SK-N-DZ (cell line): ENCODE data around the gene ATG16L2.
"Not testable (repeated sequence)": the region's sequence is repeated elsewhere in the genome, so short reads cannot be mapped to it uniquely, and the experiment has no call there.

Experiments
- DNase-seq: peaks from one replicate; pipeline ENCODE4 v3.0.0-alpha.2; 2015; ENCODE audit warnings: low spot score

The ATG16L2 gene

DNA sequence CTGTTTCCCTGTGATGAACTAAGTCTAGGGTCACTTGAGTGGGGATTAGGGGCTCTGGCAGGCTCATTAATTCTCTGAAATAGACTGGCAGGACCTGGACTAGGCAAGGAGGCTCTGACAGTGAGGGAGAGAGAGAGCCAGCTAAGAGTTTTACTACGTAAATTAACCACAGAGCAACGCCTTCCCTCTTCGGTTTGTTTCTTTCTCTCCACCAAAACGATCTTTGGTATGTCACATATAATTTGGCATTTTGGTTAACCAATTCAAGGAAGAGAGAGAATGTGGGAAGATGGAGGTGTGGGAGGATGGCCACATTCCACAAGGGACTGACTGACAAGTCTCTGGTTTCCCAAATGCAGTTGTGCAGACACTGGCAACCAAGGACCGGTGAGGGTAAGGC lies 27.9 kb downstream of the ATG16L2 start:
- DNase-seq: no peak

DNA sequence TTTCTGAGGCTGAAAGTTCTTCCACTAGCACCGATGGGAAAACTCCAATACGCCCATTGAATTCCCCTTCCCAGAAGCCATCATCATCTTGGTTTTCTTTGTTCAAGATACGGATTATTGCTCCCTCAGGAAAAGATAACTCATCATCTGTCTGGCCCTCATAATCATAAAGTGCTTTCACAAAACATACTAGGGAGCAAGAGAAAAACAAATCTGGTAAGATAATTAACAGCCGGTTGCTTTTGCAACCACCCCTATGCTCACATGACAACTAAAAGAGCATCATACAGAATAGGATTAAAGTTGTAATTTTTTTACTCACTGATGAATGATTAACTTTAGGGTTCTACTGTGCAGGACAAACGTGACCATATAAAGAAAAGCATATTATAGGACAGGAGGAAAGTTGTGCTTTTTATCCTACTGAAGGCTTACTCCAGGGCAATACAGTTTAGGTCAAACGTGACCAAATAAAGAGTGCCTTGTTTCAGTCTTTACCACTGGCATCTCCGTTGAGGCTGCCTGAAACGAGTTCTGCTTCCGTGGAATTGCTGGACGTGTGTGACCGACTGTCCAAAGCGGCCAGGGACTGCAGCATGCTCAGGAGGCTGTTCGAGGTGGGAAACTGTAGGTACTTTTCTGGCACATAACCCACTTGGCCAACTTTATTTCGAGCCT lies 28.6 kb downstream of the ATG16L2 start:
- DNase-seq: no peak

DNA sequence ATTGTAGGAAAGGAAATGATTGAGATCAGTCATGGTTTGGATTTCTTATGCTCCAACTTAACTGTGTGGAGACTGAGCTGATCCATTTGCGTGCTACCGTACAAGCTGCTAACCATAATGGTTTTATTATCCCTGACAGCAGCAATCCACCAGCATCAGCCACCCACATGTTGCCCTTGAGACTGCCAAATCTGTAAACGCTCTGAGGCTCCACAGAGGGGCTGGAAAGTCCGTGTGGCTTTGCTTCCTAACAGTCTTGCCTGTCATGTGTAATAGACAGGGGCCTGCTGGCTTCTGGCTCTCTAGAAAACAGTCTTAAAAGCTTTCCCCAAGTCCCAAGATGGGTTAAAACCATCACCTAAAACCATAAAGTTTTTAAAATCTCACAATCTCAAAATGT lies 30.1 kb downstream of the ATG16L2 start:
- DNase-seq: no peak

DNA sequence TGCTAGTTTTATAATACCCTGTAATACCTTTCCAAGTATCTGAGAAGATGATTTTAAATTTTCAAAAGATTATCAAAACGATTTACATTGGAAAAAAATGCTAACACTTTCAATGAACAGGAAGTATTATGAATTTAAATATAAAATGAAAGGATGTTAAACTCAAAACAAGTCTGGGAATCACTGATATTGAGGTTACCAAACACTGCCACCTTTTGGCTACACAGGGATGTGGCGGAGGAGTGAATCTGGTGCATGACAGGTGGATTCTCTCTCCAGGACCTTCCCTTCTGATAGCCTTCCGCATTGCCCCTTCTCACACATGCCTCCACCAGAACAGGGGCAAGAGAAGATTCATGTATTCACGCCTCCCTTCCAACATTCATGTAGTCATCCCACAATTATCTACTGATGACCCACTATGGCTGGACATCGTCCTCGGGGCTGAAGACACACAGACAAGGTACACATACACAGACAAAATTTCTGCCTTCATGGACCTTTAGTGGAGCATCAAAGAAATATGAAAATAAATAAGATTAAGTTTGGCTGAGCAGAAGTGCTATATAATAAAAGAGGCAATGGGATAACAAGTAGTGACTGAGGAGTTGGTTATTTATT lies 34.7 kb downstream of the ATG16L2 start:
- DNase-seq: no peak

DNA sequence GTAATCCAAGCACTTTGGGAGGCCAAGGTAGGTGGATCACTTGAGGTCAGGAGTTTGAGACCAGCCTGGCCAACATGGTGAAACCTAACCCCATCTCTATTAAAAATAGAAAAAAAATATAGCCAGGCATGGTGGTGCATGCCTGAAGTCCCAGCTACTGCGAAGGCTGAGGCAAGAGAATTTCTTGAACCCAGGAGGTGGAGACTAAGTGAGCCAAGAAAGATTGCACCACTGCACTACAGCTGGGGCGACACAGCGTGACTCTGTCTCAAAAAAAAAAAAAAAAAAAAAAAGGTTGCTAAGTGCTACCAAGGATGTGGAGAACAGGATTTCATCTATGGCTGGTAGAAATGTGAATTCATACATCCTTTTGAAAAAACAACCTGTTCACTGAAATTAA lies 36.6 kb downstream of the ATG16L2 start:
- no peak for DNase-seq

DNA sequence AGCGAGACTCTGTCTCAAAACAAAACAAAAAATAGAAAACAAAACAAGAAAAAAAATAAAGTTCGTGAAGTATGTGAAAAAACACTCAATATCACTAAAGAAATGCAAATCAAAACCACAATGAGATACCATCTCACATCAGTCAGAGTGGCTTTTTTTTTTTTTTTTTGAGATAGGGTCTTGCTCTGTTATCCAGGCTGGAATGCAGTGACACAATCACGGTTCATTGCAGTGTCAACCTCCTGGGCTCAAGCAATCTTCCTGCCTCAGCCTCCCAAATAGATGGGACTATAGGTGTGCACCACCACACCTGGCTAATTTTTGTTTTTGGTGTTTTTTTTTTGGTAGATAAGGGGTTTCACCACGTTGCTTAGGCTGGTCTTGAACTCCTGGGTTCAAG lies 37.5 kb downstream of the ATG16L2 start:
- no peak for DNase-seq

DNA sequence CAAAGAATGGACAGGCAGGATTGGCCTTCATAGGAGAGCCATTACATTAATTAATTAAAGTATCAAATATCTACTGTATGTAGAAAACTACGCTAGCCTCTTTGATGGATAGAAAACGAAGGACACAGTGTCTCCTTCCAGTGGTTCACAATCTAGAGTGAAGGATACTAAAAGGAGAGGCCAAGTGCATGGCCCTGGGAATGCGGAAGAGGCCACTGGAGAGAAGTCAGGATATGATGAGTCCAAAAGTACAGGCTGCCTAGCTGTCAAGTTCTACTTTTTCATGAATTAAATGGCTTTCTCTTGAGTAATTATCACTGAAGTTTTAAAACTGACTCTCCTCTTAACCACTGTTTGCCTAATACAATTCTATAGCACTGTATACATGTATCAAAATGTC lies 41.9 kb downstream of the ATG16L2 start:
- no peak for DNase-seq

DNA sequence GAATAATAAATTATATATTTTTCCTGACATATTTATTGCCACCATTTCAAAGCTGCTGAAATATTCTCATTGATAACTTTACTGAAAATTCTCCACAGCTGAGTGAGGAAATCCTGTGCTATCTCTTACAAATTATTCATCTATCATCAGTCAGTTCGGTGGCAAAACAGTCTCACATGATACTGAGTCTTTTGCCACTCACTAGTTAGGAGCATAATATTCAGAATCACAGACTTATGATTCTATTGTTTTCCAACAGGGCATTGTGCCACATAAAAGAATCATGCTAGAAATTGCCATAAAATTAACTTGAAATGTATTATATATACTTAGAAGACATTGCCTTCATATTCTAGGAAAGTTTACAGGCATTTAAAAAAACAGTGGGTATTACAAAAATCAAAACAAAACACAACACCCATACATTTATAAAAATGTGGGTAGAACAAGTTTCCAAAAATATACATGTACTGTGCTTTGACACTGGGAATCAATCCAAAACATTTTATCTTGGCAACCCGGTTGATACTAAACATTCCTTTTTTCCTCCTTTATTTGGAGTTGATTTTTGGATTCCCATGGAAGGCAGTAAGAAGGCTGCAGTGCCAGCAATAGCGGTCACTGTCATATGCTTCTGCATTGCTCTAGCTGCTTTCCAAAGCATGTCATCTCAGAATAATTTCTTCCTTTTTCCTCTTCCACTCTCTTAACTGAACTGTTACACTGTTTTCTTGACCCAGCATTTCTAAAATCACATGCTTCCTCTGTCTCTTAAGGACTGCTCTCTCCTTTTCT lies 42.5 kb downstream of the ATG16L2 start:
- DNase-seq: no peak

DNA sequence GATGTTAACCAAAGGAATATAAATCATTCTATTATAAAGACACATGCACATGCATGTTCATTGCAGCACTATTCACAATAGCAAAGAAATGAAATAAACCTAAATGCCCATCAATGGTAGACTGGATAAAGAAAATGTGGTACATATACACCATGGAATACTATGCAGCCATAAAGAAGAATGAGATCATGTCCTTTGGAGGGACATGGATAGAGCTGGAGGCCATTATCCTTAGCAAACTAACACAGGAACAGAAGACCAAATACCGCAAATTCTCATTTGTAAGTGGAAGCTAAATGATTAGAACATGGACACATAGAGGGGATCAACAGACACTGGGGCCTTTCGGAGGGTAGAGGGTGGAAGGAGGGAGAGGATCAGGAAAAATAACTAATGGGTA lies 44.1 kb downstream of the ATG16L2 start:
- not testable (repeated sequence) for DNase-seq

DNA sequence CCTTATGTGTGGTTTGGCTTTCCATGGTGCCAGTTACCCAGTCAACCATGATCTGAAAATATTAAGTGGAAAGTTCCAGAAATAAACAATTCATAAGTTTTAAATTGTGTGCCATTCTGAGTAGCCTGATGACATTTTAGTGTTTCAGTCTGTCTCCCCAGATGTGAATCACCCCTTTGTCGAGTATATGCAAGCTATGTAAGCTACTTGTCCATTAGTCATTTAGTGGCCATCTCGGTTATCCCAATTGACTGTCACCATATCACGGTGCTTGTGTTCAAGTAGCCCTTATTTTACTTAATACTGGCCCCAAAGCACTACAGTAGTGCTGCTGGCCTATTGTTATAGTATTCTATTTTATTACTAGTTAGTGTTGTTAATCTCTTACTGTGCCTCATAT lies 44.9 kb downstream of the ATG16L2 start:
- DNase-seq: no peak

DNA sequence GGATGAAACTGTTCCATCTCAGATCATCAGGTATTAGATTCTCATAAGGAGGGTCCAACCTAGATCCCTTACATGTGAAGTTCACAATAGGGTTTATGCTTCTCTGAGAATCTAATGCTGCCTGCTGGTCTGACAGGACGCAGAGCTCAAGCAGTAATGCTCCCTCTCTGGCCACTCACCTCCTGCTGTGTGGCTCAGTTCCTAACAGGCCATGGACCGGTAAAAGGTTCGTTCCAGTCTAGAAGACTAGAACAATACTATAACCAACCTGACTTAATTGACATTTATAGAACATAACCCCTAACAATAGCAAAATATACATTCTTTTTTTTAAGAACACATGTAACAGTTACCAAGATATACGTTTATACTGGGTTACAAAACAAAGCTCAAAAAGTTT lies 45.8 kb downstream of the ATG16L2 start:
- DNase-seq: no peak

DNA sequence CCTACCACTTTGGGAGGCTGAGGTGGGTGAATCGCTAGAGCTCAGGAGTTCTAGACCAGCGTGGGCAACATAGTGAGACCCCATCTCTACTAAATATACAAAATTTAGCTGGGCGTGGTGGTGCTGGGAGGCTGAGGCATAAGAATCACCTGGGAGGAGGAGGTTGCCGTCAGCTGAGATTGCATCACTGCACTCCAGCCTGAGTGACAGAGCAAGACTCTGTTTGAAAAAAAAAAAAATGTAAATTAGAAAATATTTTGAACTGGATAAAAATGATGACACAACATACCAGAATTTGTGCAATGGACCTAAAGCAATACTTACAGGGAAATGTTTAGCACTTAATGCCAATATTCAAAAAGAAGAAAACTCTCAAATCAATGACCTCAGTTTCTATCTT lies 46.4 kb downstream of the ATG16L2 start:
- no peak for DNase-seq

DNA sequence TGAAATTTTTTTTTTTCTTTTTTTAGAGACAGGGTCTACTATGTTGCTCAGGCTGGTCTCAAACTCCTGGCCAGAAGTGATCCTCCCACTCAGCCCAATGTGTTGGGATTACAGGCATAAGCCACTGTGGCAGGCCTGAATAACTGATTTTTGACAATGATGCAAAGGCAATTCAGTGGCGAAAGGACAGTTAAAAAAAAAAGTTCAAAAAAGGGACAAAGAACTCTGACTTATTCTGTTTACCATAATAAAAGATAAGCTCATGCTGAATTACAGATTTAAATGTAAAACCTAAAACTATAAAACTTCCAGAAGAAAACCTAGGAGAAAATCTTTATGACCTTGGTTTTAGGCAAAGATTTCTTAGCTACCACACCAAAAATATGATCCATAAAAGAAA lies 48.9 kb downstream of the ATG16L2 start:
- DNase-seq: no peak

DNA sequence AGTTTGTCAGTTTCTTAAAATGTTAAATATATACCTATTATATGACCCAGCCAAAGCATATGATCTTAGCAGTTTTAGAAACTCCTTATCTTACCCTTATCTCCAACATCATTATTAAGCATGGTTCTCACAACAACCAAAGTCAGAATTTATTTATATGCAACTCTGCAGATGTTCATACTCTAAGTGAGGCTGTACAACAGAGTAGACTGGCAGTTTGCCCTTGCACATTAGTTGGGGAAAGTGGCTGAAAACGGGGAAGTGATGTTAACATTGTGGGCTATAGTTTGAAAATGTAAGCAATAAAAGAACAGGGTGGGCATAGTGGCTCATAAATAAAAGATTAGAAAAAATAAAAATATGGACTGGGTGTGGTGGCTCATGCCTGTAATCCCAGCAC lies 49.7 kb downstream of the ATG16L2 start:
- no peak for DNase-seq

DNA sequence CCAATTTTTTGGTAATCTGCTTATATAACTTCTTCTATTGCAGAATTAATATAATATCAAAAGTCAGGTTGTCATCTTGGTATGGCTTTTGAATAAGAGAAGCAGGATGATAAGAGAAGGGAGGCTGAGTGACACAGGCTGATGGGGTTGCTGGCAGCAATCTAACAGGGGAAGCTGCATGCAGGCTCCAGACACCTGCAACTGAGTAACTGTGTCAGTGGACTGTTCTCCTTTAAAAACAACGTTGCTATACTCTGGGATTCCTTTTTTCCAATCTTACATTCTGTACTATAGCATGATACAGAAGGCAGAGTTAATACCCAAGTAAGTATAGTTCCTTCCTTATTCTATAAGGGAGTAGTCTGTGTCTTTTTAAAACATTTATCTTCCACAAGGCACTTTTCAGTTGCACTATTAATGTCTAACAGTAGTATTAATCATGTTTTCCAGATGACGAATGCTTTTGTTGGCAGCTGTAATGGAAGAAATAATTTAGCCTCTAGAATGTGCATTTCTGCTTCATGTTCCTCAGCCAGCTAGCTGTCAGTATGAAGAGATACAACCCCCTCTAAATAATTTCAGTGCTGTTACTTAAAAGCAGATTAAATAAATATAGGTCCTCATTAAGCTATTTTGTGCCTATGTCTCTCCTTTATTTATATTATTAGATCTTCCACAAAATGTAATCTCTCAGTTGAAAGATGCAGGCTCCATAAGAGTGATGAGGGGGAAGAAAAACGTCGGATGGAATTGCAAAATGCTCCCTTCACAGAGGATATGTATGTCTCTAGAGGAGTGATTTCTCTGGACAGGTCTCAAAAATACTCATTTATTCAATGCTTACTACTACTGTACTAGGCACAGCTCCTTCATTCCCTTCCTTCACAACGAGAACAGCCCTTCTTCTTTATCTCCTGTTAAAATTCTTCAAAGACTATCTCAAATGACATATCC lies 50.8 kb downstream of the ATG16L2 start:
- no peak for DNase-seq

DNA sequence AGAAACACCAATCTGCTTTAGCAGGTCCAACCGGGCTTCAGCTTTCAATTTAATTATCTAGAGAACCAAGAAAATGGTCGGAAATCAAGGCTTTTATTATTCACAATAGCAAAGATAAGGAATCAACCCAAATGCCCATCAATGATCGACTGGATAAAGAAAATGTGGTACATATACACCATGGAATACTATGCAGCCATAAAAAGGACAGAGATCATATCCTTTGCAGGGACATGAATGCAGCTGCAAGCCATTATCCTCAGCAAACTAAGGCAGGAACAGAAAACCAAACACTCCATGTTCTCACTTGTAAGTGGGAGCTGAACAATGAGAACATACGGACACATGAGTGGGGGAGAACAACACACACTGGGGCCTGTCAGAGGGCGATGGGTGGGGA lies 53.8 kb downstream of the ATG16L2 start:
- DNase-seq: no peak

DNA sequence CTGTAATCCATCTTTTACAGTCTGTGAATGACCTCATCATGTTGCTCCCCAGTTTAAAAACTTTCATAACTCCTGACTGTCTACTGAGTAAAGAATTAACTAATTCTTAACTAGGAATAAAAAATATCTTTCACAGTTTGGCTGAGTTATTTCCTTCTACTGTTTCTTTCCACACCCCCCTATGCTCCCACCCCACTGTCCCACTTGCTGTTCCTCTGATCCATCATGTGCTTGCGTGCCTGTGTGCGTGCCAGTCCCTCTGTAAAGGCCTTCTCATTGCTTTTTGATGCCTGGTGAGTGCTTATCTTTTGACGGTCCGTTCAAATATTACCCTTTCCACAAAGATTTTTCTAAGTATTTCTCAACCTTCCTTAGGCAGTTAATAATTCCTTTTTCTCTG lies 55.6 kb downstream of the ATG16L2 start:
- no peak for DNase-seq

DNA sequence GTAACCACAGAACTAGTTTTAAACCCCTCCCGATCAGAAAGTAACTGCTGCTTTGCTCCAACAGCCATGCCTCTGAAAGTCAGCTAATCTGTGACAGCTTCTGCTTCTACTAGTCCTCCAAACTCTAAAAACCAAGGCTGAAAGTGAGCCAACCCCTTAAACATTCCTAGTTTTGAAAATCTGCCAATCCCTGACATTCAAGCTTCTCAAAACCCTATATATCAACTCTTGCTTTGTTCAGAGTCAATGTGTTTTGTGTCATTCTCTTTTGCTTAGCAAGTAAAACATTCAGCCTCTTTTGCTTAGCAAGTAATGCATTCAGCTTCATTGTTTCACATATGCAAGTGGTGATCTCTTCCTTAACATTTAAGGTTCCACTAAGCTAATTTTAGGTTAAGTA lies 56.9 kb downstream of the ATG16L2 start:
- no peak for DNase-seq

DNA sequence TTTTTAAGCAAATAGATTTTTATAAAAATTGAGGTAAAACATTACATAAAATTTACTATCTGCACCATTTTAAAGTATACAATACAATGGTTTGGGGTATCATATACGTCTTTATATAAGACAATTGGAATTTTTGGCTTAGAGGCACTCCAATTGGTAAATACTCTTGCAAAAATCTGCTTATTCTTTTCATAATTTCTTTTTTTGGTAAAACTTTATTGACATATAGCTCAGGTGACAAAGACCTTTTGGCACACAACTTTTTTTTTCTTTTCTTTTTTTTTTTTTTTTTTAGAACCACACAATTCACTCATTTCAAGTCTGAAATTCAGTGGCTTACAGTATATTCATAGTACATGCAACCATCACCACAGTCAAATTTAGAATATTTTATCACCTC lies 57.8 kb downstream of the ATG16L2 start:
- no peak for DNase-seq

DNA sequence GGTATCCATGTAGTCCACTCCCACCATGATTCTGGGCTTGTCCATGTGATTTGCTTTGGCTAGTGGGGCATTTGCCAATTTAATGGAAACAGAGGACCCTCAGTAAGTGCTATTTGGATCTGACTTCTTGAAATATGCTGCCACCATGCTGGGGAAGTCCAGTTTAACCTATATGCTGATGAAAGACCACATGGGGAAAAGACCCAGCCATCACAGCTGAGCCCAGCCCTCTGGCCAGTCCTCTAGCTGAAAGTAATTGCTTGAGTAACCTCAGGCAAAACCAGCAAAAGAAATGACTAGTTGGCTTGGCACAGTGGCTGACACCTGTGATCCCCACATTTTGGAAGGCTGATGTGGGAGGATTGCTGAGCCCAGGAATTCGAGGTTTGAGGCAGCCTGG lies 61.5 kb downstream of the ATG16L2 start:
- no peak for DNase-seq

DNA sequence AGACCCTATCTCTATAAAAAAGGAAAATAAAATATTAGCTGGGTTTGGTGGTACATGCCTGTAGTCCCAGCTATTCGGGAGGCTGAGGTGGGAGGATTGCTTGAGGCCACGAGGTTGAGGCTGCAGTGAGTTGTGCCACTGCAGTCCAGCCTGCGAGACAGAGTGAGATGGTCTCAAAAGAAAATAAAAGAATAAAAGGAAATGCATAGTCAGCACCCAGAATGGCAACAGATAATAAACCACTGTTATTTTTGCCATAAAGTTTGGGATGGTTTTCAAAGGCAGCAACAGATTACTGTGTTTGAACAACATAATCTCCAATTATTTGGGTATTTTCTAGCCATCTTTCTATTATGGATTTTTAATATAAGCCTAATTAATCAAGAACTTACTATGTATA lies 61.9 kb downstream of the ATG16L2 start:
- DNase-seq: no peak
